PFSK-1 (cell line): ENCODE measurements around the gene POLR1A.

ENCODE experiments used
- FOXP2 ChIP-seq: optimal IDR thresholded peaks from 2 replicates; pipeline ENCODE3; 2011; ENCODE audit warnings: borderline replicate concordance, control low read depth, inconsistent platforms; ENCODE audit not compliant: insufficient read depth; ENCODE audit errors: extremely low read length, extremely low read depth
- POLR2AphosphoS5 ChIP-seq: IDR thresholded peaks from 2 replicates; pipeline ENCODE4 v1.6.1; 2012; ENCODE audit warnings: low read depth, mild to moderate bottlenecking, control low read depth, low read length, moderate library complexity
- REST ChIP-seq, 2 experiments: IDR thresholded peaks; 2 replicates each; pipeline versions ENCODE4 v1.6.1 to v1.8.0; 2011 to 2012; ENCODE audit warnings: low read depth in 2 of 2, low read length in 2 of 2, control low read depth in 1 of 2, inconsistent platforms in 1 of 2, mild to moderate bottlenecking in 1 of 2, moderate library complexity in 1 of 2; ENCODE audit not compliant: insufficient read depth in 1 of 2
- SIN3A ChIP-seq: IDR thresholded peaks from 2 replicates; pipeline ENCODE4 v1.6.1; 2012; ENCODE audit warnings: mild to moderate bottlenecking, low read length, moderate library complexity, borderline replicate concordance; ENCODE audit not compliant: insufficient read depth
- TAF1 ChIP-seq: IDR thresholded peaks from 2 replicates; pipeline ENCODE4 v1.6.1; 2012; ENCODE audit warnings: low read length, control low read depth, borderline replicate concordance; ENCODE audit not compliant: insufficient read depth

The POLR1A gene

GRCh38 chr2:86070868-86071267 lies 34.8 kb downstream of the POLR1A start:
- TF ChIP-seq POLR2AphosphoS5 (no peak), REST (IDR thresholded peaks at IDR 0.05; ENCODE audit: insufficient read depth in 1 of 2, low read depth in 2 of 2, low read length in 2 of 2) (no peak)

- no peak for TF ChIP-seq FOXP2
- TF ChIP-seq POLR2AphosphoS5 = no peak
- no peak for TF ChIP-seq SIN3A
- TF ChIP-seq TAF1 = no peak
- TF ChIP-seq REST (IDR thresholded peaks at IDR 0.05; ENCODE audit: insufficient read depth in 1 of 2, low read depth in 2 of 2, low read length in 2 of 2) = no peak
Observed at GRCh38 chr2:86069783-86070339, 35.8 kb downstream of the POLR1A start.

- TF ChIP-seq POLR2AphosphoS5 (no peak), SIN3A (no peak), TAF1 (no peak), REST (IDR thresholded peaks at IDR 0.05; ENCODE audit: insufficient read depth in 1 of 2, low read depth in 2 of 2, low read length in 2 of 2) (no peak), FOXP2 (no peak)
Observed at GRCh38 chr2:86069091-86069685, 36.5 kb downstream of the POLR1A start.

GRCh38 chr2:86068648-86069047 lies 37.0 kb downstream of the POLR1A start:
- no peak for TF ChIP-seq SIN3A
- no peak for TF ChIP-seq TAF1
- TF ChIP-seq POLR2AphosphoS5 = no peak
- TF ChIP-seq REST (IDR thresholded peaks at IDR 0.05; ENCODE audit: insufficient read depth in 1 of 2, low read depth in 2 of 2, low read length in 2 of 2) = no peak
- no peak for TF ChIP-seq FOXP2

- TF ChIP-seq TAF1 (no peak), REST (IDR thresholded peaks at IDR 0.05; ENCODE audit: insufficient read depth in 1 of 2, low read depth in 2 of 2, low read length in 2 of 2) (no peak), POLR2AphosphoS5 (no peak), SIN3A (no peak), FOXP2 (no peak)
Observed at GRCh38 chr2:86068136-86068588, 37.5 kb downstream of the POLR1A start.
